Measurements from ENCODE around the gene BTNL3. TPM values are rescaled to one million over a fixed set of nuclear protein-coding genes. Genes with fewer than 3 reads are reported as not detected.

BTNL3 gene
- total and polyA plus RNA-seq, 9 of the 15 experiments (the other 6 are each of a cell fraction or from before 2014, with no cell fraction given), result 0.03 to 0.44 (median 0.04) TPM; not detected in 4

DNA sequence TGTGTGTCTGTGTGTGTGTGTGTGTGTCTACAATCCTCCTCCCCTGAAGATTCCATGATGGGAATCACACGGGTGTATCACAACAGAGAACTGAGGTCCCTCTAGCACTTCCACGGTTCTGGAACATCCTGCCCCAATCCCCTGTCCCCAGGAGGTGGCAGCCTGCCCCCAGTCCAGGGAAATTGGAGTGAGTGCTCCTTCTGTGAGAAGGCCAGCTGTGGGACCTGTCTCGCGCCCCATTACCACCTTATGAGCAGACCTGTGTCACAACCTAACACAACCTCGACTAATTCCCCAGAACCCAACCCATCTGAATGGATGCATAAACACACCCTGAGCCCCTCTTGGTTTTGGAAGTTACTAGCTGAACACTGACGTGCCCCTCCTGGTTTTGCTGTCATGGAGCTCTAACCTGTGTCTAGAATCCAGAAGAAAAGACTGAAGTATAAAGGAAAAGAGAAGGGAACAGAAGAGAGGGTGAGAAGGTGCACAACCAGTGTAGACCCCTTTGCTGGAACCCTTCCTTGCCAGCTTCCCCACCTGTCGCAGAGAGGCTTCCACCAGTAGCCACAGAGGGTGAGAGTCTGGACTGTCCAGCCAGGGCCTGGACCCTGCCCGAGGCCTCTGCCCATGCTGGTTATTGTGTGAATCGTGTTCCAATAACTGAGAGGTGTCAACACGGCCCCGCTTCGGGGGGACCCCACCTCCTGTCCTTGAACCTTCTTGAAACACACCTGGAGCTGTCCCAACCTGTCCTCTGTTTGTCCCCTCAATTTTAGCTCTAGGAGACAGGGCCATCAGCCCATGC lies 54.8 kb downstream of the BTNL3 start (continued):
- TF ChIP-seq, protein P1, sequence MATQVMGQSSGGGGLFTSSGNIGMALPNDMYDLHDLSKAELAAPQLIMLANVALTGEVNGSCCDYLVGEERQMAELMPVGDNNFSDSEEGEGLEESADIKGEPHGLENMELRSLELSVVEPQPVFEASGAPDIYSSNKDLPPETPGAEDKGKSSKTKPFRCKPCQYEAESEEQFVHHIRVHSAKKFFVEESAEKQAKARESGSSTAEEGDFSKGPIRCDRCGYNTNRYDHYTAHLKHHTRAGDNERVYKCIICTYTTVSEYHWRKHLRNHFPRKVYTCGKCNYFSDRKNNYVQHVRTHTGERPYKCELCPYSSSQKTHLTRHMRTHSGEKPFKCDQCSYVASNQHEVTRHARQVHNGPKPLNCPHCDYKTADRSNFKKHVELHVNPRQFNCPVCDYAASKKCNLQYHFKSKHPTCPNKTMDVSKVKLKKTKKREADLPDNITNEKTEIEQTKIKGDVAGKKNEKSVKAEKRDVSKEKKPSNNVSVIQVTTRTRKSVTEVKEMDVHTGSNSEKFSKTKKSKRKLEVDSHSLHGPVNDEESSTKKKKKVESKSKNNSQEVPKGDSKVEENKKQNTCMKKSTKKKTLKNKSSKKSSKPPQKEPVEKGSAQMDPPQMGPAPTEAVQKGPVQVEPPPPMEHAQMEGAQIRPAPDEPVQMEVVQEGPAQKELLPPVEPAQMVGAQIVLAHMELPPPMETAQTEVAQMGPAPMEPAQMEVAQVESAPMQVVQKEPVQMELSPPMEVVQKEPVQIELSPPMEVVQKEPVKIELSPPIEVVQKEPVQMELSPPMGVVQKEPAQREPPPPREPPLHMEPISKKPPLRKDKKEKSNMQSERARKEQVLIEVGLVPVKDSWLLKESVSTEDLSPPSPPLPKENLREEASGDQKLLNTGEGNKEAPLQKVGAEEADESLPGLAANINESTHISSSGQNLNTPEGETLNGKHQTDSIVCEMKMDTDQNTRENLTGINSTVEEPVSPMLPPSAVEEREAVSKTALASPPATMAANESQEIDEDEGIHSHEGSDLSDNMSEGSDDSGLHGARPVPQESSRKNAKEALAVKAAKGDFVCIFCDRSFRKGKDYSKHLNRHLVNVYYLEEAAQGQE (IDR thresholded peaks at IDR 0.05; ENCODE audit: borderline replicate concordance), result peak; percentile 83
- TF ChIP-seq, protein P1 (CRISPR knock-in tag; IDR thresholded peaks at IDR 0.05; ENCODE audit: low read depth), result no peak
- TF ChIP-seq GTF2A2 (tag; IDR thresholded peaks at IDR 0.05) (no peak), NFRKB (IDR thresholded peaks at IDR 0.05; ENCODE audit: low read depth) (no peak), ESRRA (IDR thresholded peaks at IDR 0.05; ENCODE audit: borderline replicate concordance, low read depth) (no peak), PPARD (CRISPR knock-in tag; IDR thresholded peaks at IDR 0.05) (no peak), CC2D1A (IDR thresholded peaks at IDR 0.05) (peak; percentile 34; the same call in 1 of the 2 replicates), ZNF263 (CRISPR knock-in tag; IDR thresholded peaks at IDR 0.05; ENCODE audit: borderline replicate concordance) (peak; percentile 90), TARDBP (IDR thresholded peaks at IDR 0.05) (0 out of 2 replicates have a peak, but pooled peaks have one; percentile 21), TEAD1 (CRISPR knock-in tag; IDR thresholded peaks at IDR 0.05) (no peak)
- TF ChIP-seq, protein P2, sequence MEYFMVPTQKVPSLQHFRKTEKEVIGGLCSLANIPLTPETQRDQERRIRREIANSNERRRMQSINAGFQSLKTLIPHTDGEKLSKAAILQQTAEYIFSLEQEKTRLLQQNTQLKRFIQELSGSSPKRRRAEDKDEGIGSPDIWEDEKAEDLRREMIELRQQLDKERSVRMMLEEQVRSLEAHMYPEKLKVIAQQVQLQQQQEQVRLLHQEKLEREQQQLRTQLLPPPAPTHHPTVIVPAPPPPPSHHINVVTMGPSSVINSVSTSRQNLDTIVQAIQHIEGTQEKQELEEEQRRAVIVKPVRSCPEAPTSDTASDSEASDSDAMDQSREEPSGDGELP (CRISPR knock-in tag; IDR thresholded peaks at IDR 0.05; ENCODE audit: borderline replicate concordance), result peak; percentile 68; the same call in 1 of the 2 replicates
- TF ChIP-seq, protein P3, sequence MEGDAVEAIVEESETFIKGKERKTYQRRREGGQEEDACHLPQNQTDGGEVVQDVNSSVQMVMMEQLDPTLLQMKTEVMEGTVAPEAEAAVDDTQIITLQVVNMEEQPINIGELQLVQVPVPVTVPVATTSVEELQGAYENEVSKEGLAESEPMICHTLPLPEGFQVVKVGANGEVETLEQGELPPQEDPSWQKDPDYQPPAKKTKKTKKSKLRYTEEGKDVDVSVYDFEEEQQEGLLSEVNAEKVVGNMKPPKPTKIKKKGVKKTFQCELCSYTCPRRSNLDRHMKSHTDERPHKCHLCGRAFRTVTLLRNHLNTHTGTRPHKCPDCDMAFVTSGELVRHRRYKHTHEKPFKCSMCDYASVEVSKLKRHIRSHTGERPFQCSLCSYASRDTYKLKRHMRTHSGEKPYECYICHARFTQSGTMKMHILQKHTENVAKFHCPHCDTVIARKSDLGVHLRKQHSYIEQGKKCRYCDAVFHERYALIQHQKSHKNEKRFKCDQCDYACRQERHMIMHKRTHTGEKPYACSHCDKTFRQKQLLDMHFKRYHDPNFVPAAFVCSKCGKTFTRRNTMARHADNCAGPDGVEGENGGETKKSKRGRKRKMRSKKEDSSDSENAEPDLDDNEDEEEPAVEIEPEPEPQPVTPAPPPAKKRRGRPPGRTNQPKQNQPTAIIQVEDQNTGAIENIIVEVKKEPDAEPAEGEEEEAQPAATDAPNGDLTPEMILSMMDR (IDR thresholded peaks at IDR 0.05 in 2 of 3, conservative IDR thresholded peaks at IDR 0.05 in 1 of 3; ENCODE audit: insufficient read depth in 2 of 3, low read depth in 1 of 3, low read length in 3 of 3), result peak; percentile 68 to 81 (median 76); a peak in 5 of 6 replicates
